T-helper 1 cell (primary cell): ENCODE measurements around the gene TMEM79.
A peak's percentile ranks its signal among the peaks of the same experiment; 100 is the strongest.
"Not testable (repeated sequence)": the region's sequence is repeated elsewhere in the genome, so short reads cannot be mapped to it uniquely, and the experiment has no call there.

Source experiments
- DNase-seq, 5 donors: peaks; one replicate each; pipeline ENCODE4 v3.0.0-alpha.2; 2012 to 2020

TMEM79 gene

DNA sequence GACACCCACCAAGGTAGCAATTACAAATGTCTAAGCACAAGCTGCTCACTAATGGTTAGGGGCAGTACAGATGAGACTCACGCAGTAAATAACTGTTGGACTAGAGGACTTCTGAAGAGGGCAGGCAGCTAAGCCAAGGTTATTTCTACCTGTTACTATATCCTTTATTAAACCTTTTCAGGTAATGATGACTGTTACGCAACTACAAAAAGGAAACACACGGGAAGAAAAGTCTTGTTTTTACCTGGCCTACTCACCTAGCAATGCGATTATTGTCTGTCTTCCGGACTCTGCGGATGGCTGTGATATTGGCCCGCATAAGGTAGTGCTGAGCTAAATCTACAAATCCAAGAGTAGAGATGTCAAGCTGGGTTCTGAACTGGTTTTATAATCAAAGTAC lies 32.8 kb downstream of the TMEM79 start:
- DNase-seq: no peak

GRCh38 chr1:156319664-156320063 lies 35.5 kb downstream of the TMEM79 start:
- DNase-seq: peak in 2 of 5 donors; percentile 15

GRCh38 chr1:156320560-156320959 lies 36.4 kb downstream of the TMEM79 start:
- DNase-seq: no peak

GRCh38 chr1:156323179-156323578 lies 39.1 kb downstream of the TMEM79 start:
- DNase-seq: not testable (repeated sequence)

GRCh38 chr1:156336242-156336641 lies 52.1 kb downstream of the TMEM79 start:
- no peak for DNase-seq

DNA sequence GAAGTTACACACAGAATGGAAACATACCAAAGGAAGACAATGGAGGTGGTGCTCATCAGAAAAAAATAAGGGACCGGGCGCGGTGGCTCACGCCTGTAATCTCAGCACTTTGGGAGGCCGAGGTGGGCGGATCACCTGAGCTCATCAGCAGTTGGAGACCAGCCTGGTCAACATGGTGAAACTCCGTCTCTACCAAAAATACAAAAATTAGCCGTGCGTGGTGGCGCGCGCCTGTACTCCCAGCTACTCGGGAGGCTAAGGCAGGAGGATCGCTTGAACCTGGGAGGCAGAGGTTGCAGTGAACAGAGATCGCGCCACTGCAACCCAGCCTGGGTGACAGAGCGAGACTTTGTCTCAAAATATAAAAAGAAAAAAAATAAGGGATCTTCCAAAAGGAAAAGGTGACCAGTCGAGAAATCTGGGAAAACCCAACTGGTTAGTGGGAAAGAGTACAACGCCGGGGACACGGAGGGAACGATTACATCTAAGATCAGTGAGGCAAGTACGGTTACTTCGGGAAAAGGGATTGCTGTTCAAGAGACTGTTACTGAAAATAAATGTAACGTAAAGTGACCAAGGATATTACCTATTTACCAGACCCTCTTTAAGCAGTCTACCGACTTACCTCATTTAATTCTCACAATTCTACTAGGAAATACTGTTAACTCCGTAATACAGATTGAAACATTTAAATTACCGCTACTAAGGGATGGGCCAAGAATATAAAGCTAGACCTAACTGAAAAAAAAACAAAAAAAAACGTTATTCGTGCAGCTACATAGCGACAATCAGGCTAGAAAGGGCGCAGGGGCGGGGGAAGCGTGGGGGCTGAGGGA lies 53.1 kb downstream of the TMEM79 start:
- no peak for DNase-seq

DNA sequence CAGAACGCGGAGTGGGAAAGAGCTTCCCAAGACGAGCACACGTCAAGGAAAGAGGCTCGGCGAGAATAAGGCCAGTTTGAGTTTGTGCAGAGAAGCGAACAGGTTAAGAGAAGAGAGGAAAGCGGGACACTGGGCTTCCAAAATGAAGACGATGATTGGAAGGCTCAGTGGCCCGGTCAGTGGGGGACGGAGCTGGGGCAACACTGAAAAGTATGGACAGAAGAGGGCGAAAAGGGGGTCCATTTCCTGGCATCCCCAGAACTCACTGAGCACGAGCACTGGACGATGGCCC lies 53.7 kb downstream of the TMEM79 start:
- no peak for DNase-seq

DNA sequence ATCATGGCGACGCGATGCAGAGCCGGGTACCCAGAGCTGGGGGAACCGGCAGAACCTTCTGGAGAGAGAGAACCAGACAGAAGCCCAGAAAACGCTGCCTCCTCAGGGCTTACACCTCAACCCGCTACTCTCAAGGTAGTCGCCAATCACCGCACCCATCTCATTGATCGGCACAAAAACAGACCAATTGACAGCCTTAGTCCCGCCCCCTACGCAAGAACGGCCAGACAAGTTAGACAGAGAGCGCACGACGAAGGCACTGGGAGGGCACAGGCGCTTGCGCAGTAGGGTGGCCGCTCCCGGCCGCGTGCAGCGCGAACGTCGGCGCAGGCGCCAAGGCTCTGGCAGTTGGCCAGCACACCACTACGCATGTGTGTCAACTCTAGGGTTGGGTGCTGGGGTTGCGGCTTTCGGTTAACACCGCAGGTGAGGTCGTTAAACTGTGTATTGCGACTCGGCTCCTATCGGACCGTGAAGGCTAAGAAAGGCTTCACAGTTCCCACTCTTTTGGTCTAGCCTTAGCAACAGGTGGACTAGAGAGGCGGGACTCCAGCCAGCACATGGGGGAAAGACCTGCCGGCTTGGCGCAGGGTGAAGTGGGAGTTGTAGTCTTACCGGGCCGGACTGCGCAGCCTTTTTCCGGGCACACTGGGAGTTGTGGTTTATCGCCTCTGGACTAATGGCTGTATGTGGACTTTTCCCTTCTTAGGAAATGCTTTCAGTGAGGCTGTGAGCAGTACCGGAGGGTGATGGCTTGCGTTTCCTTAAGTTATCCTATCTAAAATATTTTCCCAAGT lies 54.3 kb downstream of the TMEM79 start, which contains the start of the genes CCT3 and TSACC:
TSS of gene CCT3 (minus strand) at position 113 of the 797 bp plus-strand sequence. CDS start at position 5, 108 bp downstream.
TSS of gene TSACC (plus strand) at position 347 of the 797 bp plus-strand sequence. CDS start 1,232 bp downstream, outside the sequence.
- DNase-seq: peak; percentile 97 to 100 (median 98)
